B cell (primary cell): ENCODE results near the gene EGFL7. TPM values are rescaled to one million over a fixed set of nuclear protein-coding genes. Genes with fewer than 3 reads are reported as not detected.

Experiments used
- ATAC-seq: fragments of 200-7000 bp; cut with Tn5 transposase; one replicate; pipeline ENCODE4 v1.10.0; 2021; ENCODE audit warnings: low read depth, mild to moderate bottlenecking, moderate number of reproducible peaks, moderate library complexity
- CTCF ChIA-PET: fragments of 350-600 bp; sonication (Branson Sonifier 250); formaldehyde crosslinking; loops from one replicate; lab custom pipeline; 2021; ENCODE audit warnings: antibody characterized with exemption, inconsistent platforms; lab: Charles Lee
- POLR2A ChIA-PET: fragments of 350-600 bp; sonication (Branson Sonifier 250); formaldehyde crosslinking; loops from one replicate; lab custom pipeline; 2021; ENCODE audit warnings: antibody characterized with exemption; lab: Charles Lee
- DNase-seq: peaks from one replicate; pipeline ENCODE4 v3.0.0; 2013
- H2AFZ ChIP-seq: 2 replicates; pipeline ENCODE4 v1.6.1; 2012; ENCODE audit warnings: mild to moderate bottlenecking, low read depth, low read length; ENCODE audit not compliant: insufficient read depth, poor library complexity, severe bottlenecking
- H3K27ac ChIP-seq, 2 donors: 1 replicate in 1 of 2; 2 replicates in 1 of 2; pipeline ENCODE4 v1.5.1; 2012 to 2013; ENCODE audit warnings: low read length in 2 of 2, mild to moderate bottlenecking in 2 of 2, moderate library complexity in 1 of 2
- H3K27me3 ChIP-seq, 4 experiments: fragments of 200-600 bp in 1 of 4; sonication (generic) in 1 of 4; replicated peaks in 1 of 4; 1 replicate in 2 of 4; 2 replicates in 2 of 4; pipeline versions ENCODE4 v1.6.1 to v1.7.0; 2013 to 2016; ENCODE audit warnings: low read length in 3 of 4, mild to moderate bottlenecking in 2 of 4, mixed read lengths in 1 of 4, moderate library complexity in 1 of 4; ENCODE audit not compliant: insufficient read depth in 4 of 4, control insufficient read depth in 3 of 4; ENCODE audit errors: control extremely low read depth in 1 of 4
- H3K36me3 ChIP-seq, 2 experiments: replicated peaks in 1 of 2; 1 replicate in 1 of 2; 2 replicates in 1 of 2; pipeline versions ENCODE4 v1.6.1 to v1.7.1; 2013; ENCODE audit warnings: low read length in 1 of 2; ENCODE audit not compliant: insufficient read depth in 2 of 2, control insufficient read depth in 1 of 2; ENCODE audit errors: control extremely low read depth in 1 of 2, extremely low read depth in 1 of 2
- H3K4me1 ChIP-seq, 2 donors: fragments of 200-600 bp in 1 of 2; sonication (generic) in 1 of 2; 1 replicate in 1 of 2; 2 replicates in 1 of 2; pipeline versions ENCODE4 v1.5.1 to v1.6.1; 2013 to 2017; ENCODE audit warnings: low read length in 2 of 2; ENCODE audit not compliant: control insufficient read depth in 2 of 2, insufficient read depth in 2 of 2
- H3K4me2 ChIP-seq: replicated peaks from 2 replicates; pipeline ENCODE3; 2012; ENCODE audit warnings: mild to moderate bottlenecking, low read depth, low read length; ENCODE audit not compliant: poor library complexity, severe bottlenecking
- H3K4me3 ChIP-seq, 5 experiments: fragments of 200-600 bp in 1 of 5; sonication (generic) in 1 of 5; 1 replicate in 3 of 5; 2 replicates in 2 of 5; pipeline versions ENCODE4 v1.5.1 to v1.7.0; 2011 to 2016; ENCODE audit warnings: low read length in 4 of 5, mild to moderate bottlenecking in 4 of 5, low read depth in 2 of 5, control low read depth in 1 of 5, moderate library complexity in 1 of 5; ENCODE audit not compliant: insufficient read depth in 1 of 5; ENCODE audit errors: control extremely low read depth in 1 of 5, extremely low read depth in 1 of 5
- H3K79me2 ChIP-seq: fragments of 200-600 bp; sonication (generic); one replicate; pipeline ENCODE4 v1.6.0; 2016; ENCODE audit warnings: low read length; ENCODE audit not compliant: control insufficient read depth, insufficient read depth
- H3K9ac ChIP-seq: fragments of 200-600 bp; sonication (generic); 2 replicates; pipeline ENCODE4 v1.6.1; 2017; ENCODE audit warnings: mild to moderate bottlenecking, low read length, moderate library complexity
- H3K9me3 ChIP-seq, 3 donors: one replicate each; pipeline versions ENCODE4 v1.6.1 to v1.7.1; 2013; ENCODE audit warnings: low read length in 2 of 3; ENCODE audit not compliant: control insufficient read depth in 2 of 3, insufficient read depth in 1 of 3; ENCODE audit errors: control extremely low read depth in 1 of 3
- H4K20me1 ChIP-seq: 2 replicates; pipeline ENCODE4 v1.6.0; 2012; ENCODE audit warnings: mild to moderate bottlenecking, low read length; ENCODE audit not compliant: insufficient read depth, control insufficient read depth, poor library complexity, severe bottlenecking
- H3K27ac Mint-ChIP-seq: one replicate; pipeline ENCODE4 v1.8.0; 2021; ENCODE audit warnings: mixed read lengths
- H3K27me3 Mint-ChIP-seq: one replicate; pipeline ENCODE4 v1.8.0; 2021; ENCODE audit warnings: mixed read lengths
- H3K4me1 Mint-ChIP-seq: one replicate; pipeline ENCODE4 v1.8.0; 2021; ENCODE audit warnings: mixed read lengths
- H3K4me3 Mint-ChIP-seq: one replicate; pipeline ENCODE4 v1.8.0; 2021; ENCODE audit warnings: mixed read lengths
- H3K9me3 Mint-ChIP-seq: one replicate; pipeline ENCODE4 v1.8.0; 2022; ENCODE audit warnings: mixed read lengths; ENCODE audit not compliant: insufficient read depth
- EZH2 ChIP-seq: IDR thresholded peaks from 2 replicates; pipeline ENCODE4 v1.6.1; 2012; ENCODE audit warnings: borderline replicate concordance, low read depth, mild to moderate bottlenecking, moderate library complexity, low read length; ENCODE audit not compliant: insufficient read depth, poor library complexity, severe bottlenecking
- WGBS: methylation state at CpG from one replicate; pipeline ENCODE4 v1.1.5; 2013; ENCODE audit warnings: missing lambda C conversion rate; ENCODE audit not compliant: insufficient coverage; 5-methylcytosine and 5-hydroxymethylcytosine counted together
- intact Hi-C: fragments of 100-400 bp; cut with micrococcal nuclease; formaldehyde crosslinking; loops from one replicate; pipeline ENCODE4 v1.10.0; 2022
- polyA plus RNA-seq: library from polyadenylated mRNA; depleted of rRNA; stranded (reverse); fragments of >200 nt; gene quantifications from 2 replicates; pipeline ENCODE4 v1.2.3, GENCODE V29; 2012
- total RNA-seq, 2 donors: library from RNA; stranded (reverse); fragments of 120-200 nt in 1 of 2; gene quantifications; 1 replicate in 1 of 2; 2 replicates in 1 of 2; pipeline versions ENCODE4 v1.2.3 to v1.2.4, GENCODE V29; 2013 to 2022
- TF ChIP-seq, protein P1 (sequence below): fragments of 200-600 bp; IDR thresholded peaks from one replicate; pipeline ENCODE4 v1.8.0; 2022; ENCODE audit warnings: antibody characterized with exemption, mild to moderate bottlenecking

EGFL7 gene
- total and polyA plus RNA-seq, 2 donors (not counting 1 experiment from before 2014, with no cell fraction given), result 0.34 TPM; not detected in 1

DNA sequence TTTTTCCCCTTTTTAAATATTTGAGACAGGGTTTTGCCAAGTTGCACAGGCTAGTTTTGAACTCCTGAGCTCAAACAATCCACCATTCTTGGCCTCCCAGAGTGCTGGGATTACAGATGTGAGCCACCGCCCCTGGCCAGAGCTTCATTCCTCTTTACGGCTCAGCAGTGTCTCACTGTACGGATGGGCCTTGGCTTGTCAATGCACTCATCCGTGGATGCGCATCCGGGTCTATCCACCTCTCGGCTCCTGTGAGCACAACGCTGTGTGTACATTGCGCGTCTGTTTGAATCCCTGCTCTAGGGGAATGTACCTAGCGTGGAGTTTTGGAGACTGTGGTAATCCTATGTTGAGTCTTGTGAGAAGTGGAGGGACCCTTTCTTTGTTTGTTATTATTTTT, 10.9 kb upstream of the EGFL7 start:
- WGBS, result 97% methylated on average over 10 of the region's 11 CpGs
- POLR2A ChIA-PET, result interaction anchor here (0.7 kb wide), 1 partner anchor 505 kb away, joined by 3 read pairs; no protein-coding TSS in a partner anchor
- Histone ChIP-seq H3K79me2 (no peaks in the 10 kb centered on the region), H3K4me2 (no peak overlapping the region), H3K4me3 (no peak overlapping the region), H3K27ac (no peak overlapping the region), H3K9ac (no peak overlapping the region), H3K27me3 (peaks cover 0 to 51% (median 32%) of the 10 kb centered on the region in 4 experiments), H3K36me3 (no peaks in the 10 kb centered on the region), H3K4me1 (peaks cover 33 to 37% of the 10 kb centered on the region in 2 donors), H3K9me3 (peaks cover 0 to 14% (median 0%) of the 10 kb centered on the region in 3 donors), H4K20me1 (no peaks in the 10 kb centered on the region), H2AFZ (no peak overlapping the region)
- TF ChIP-seq, protein P1, sequence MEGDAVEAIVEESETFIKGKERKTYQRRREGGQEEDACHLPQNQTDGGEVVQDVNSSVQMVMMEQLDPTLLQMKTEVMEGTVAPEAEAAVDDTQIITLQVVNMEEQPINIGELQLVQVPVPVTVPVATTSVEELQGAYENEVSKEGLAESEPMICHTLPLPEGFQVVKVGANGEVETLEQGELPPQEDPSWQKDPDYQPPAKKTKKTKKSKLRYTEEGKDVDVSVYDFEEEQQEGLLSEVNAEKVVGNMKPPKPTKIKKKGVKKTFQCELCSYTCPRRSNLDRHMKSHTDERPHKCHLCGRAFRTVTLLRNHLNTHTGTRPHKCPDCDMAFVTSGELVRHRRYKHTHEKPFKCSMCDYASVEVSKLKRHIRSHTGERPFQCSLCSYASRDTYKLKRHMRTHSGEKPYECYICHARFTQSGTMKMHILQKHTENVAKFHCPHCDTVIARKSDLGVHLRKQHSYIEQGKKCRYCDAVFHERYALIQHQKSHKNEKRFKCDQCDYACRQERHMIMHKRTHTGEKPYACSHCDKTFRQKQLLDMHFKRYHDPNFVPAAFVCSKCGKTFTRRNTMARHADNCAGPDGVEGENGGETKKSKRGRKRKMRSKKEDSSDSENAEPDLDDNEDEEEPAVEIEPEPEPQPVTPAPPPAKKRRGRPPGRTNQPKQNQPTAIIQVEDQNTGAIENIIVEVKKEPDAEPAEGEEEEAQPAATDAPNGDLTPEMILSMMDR, result no peak
- TF ChIP-seq EZH2, result no peak
- CTCF ChIA-PET, result interaction anchor here (0.7 kb wide), 1 partner anchor 49 kb away, joined by 3 read pairs; no protein-coding TSS in a partner anchor
- no peak for DNase-seq
- Mint-ChIP-seq H3K27me3 (peaks cover 27% of the 10 kb centered on the region), H3K27ac (no peak overlapping the region), H3K4me1 (peaks cover 24% of the 10 kb centered on the region), H3K9me3 (no peaks in the 10 kb centered on the region), H3K4me3 (no peak overlapping the region)
- ATAC-seq, result no peak
- intact Hi-C loops, result no loop called here

DNA sequence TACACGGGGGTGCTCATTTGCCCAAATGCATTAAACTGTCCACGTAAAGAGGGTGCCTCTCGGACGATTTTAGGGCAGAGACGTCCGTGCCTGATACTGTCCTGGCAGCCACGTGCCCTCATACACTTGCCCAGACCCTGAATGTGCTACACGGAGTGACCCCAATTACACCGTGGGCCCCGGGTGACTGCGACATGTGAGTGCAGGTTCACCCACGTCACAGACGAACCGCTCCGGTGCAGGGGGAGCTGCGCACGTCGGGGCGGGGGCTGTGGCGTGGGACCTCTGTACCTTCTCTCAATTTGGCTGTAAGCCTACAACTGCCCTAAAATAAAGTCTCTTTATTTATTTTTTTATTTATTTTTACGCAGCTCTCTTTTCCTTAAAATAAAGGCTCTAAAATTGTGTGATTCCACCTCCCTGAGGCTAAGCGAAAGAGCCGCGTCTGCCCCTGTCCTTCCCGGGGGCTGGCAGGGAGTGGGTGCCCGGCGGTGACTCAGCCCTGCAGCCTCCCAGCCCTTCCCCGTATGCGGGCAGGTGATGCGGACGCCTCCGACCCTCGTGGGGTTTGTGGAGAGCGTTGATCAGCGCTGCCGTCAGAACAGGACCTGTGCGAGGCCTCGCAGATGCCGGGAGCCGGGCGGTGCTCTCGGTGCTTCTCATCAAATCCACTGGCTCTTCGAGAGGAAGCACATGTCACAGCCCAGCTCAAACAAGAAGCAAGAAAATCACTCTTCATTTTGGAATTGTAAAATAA, 9.2 kb upstream of the EGFL7 start:
- Mint-ChIP-seq H3K4me3 (no peak overlapping the region), H3K27me3 (peaks cover 38% of the 10 kb centered on the region), H3K27ac (no peak overlapping the region), H3K9me3 (no peaks in the 10 kb centered on the region), H3K4me1 (peaks cover 35% of the 10 kb centered on the region)
- ChIA-PET CTCF (no interaction called here), POLR2A (no interaction called here)
- Histone ChIP-seq H3K9ac (no peak overlapping the region), H3K9me3 (peaks cover 0 to 25% (median 0%) of the 10 kb centered on the region in 3 donors), H3K4me3 (no peak overlapping the region), H3K27ac (no peak overlapping the region), H3K36me3 (no peaks in the 10 kb centered on the region), H4K20me1 (no peaks in the 10 kb centered on the region), H2AFZ (no peak overlapping the region), H3K4me1 (peaks cover 48% of the 10 kb centered on the region in 2 donors), H3K79me2 (no peaks in the 10 kb centered on the region), H3K4me2 (no peak overlapping the region), H3K27me3 (peaks cover 0 to 61% (median 44%) of the 10 kb centered on the region in 4 experiments)
- TF ChIP-seq EZH2, result no peak
- TF ChIP-seq, protein P1, result no peak
- 51% methylated on average over 31 of the region's 43 CpGs for WGBS
- no peak for ATAC-seq
- intact Hi-C loops, result no loop called here
- DNase-seq, result peak; percentile 10
